SU-DHL-6 (cell line): ENCODE measurements around the gene INPP5B.

ENCODE experiments used
- H2AFZ ChIP-seq: fragments of 200-600 bp; sonication (generic); 2 replicates; pipeline ENCODE4 v1.6.1; 2014; ENCODE audit warnings: low read depth, mild to moderate bottlenecking, moderate library complexity, mixed read lengths, antibody characterized with exemption, low read length; ENCODE audit not compliant: severe bottlenecking
- H3F3A ChIP-seq: fragments of 200-600 bp; shearing (Covaris generic); 2 replicates; pipeline ENCODE4 v1.6.0; 2016; ENCODE audit warnings: antibody characterized with exemption, mild to moderate bottlenecking; ENCODE audit not compliant: insufficient read depth
- H3K27ac ChIP-seq: fragments of 200-600 bp; sonication (generic); 2 replicates; pipeline ENCODE4 v1.5.1; 2016; ENCODE audit warnings: low read depth, mild to moderate bottlenecking, low read length, moderate library complexity, mixed read lengths
- H3K27me3 ChIP-seq: fragments of 200-600 bp; sonication (generic), shearing (Covaris generic); 2 replicates; pipeline ENCODE4 v1.6.0; 2014; ENCODE audit warnings: mild to moderate bottlenecking, low read length
- H3K36me3 ChIP-seq: fragments of 200-600 bp; sonication (generic); 2 replicates; pipeline ENCODE4 v1.6.1; 2014; ENCODE audit warnings: mild to moderate bottlenecking, low read length, mixed read lengths
- H3K4me2 ChIP-seq: fragments of 300-600, 200-600 bp; shearing (Covaris generic), sonication (generic); 2 replicates; pipeline ENCODE4 v1.6.0; 2014; ENCODE audit warnings: low read length, low read depth, mild to moderate bottlenecking; ENCODE audit not compliant: poor library complexity, severe bottlenecking
- H3K4me3 ChIP-seq: fragments of 200-600 bp; sonication (generic); 2 replicates; pipeline ENCODE4 v1.5.1; 2014; ENCODE audit warnings: antibody characterized with exemption, low read length, mild to moderate bottlenecking, mixed read lengths; ENCODE audit not compliant: insufficient read depth, poor library complexity, severe bottlenecking
- H3K79me2 ChIP-seq: fragments of 200-600 bp; sonication (generic); 2 replicates; pipeline ENCODE4 v1.6.1; 2014; ENCODE audit warnings: mild to moderate bottlenecking, low read length, moderate library complexity; ENCODE audit not compliant: insufficient read depth
- H3K9ac ChIP-seq: fragments of 200-600 bp; sonication (generic); 2 replicates; pipeline ENCODE4 v1.7.0; 2014; ENCODE audit warnings: mild to moderate bottlenecking, low read length
- H3K9me2 ChIP-seq: fragments of 200-600 bp; sonication (generic); replicated peaks from 2 replicates; pipeline ENCODE4 v1.6.1; 2014; ENCODE audit warnings: low read length; ENCODE audit not compliant: insufficient read depth
- H3K9me3 ChIP-seq: fragments of 200-600 bp; sonication (generic); 2 replicates; pipeline ENCODE4 v1.6.1; 2014; ENCODE audit warnings: low read length, mixed read lengths; ENCODE audit not compliant: insufficient read depth
- H4K20me1 ChIP-seq: fragments of 200-600 bp; sonication (generic); 2 replicates; pipeline ENCODE4 v1.6.1; 2014; ENCODE audit warnings: low read depth, mild to moderate bottlenecking, antibody characterized with exemption, low read length, moderate library complexity, mixed read lengths
- CTCF ChIP-seq: fragments of 200-600 bp; sonication (generic); IDR thresholded peaks from one replicate; pipeline ENCODE4 v1.5.1; 2017; ENCODE audit warnings: antibody characterized with exemption, mild to moderate bottlenecking, low read length, moderate library complexity; ENCODE audit not compliant: insufficient read depth, poor library complexity, severe bottlenecking
- EZH2phosphoT487 ChIP-seq: fragments of 200-600 bp; sonication (generic), shearing (Covaris generic); conservative IDR thresholded peaks from 2 replicates; pipeline ENCODE4 v1.6.1; 2018; ENCODE audit warnings: mild to moderate bottlenecking, antibody characterized with exemption, low read length, moderate library complexity, mixed read lengths

Gene INPP5B

GRCh38 chr1:37865348-37866120, 81.3 kb downstream of the INPP5B start:
- Histone ChIP-seq H3K9me2 (no peaks in the 10 kb centered on the region), H3K79me2 (no peaks in the 10 kb centered on the region), H3K27ac (no peak overlapping the region), H3K27me3 (no peaks in the 10 kb centered on the region), H3K9ac (no peak overlapping the region), H3K4me2 (no peak overlapping the region), H3K9me3 (no peaks in the 10 kb centered on the region), H2AFZ (no peak overlapping the region), H3K4me3 (no peak overlapping the region), H3K36me3 (peaks cover 18% of the 10 kb centered on the region), H3F3A (0 out of 2 replicates have a peak, but pooled peaks cover 14% of the 10 kb centered on the region), H4K20me1 (no peaks in the 10 kb centered on the region)
- TF ChIP-seq CTCF (no peak), EZH2phosphoT487 (no peak)

- TF ChIP-seq EZH2phosphoT487: no peak
- TF ChIP-seq CTCF: no peak
- Histone ChIP-seq H3K79me2 (peaks cover 20% of the 10 kb centered on the region), H3K36me3 (peaks cover 8% of the 10 kb centered on the region; the same call in 1 of the 2 replicates), H4K20me1 (no peaks in the 10 kb centered on the region; the same call in 1 of the 2 replicates), H3F3A (0 out of 2 replicates have a peak, but pooled peaks cover 17% of the 10 kb centered on the region), H2AFZ (no peak overlapping the region), H3K27me3 (no peaks in the 10 kb centered on the region), H3K9ac (no peak overlapping the region), H3K4me3 (no peak overlapping the region), H3K4me2 (no peak overlapping the region), H3K27ac (no peak overlapping the region), H3K9me3 (no peaks in the 10 kb centered on the region), H3K9me2 (no peaks in the 10 kb centered on the region)
Observed at GRCh38 chr1:37862330-37862729, 84.5 kb downstream of the INPP5B start.

- H3K36me3 ChIP-seq: peaks cover 12% of the 10 kb centered on the region; the same call in 1 of the 2 replicates
- no peaks in the 10 kb centered on the region; the same call in 1 of the 2 replicates for H4K20me1 ChIP-seq
- H3K4me3 ChIP-seq: no peak overlapping the region
- H3K9me2 ChIP-seq: no peaks in the 10 kb centered on the region
- no peak overlapping the region for H3K4me2 ChIP-seq
- H3F3A ChIP-seq: 0 out of 2 replicates have a peak, but pooled peaks cover 17% of the 10 kb centered on the region
- peaks cover 29% of the 10 kb centered on the region for H3K79me2 ChIP-seq
- H3K27ac ChIP-seq: no peak overlapping the region
- no peak overlapping the region for H2AFZ ChIP-seq
- H3K9ac ChIP-seq: no peak overlapping the region
- no peaks in the 10 kb centered on the region for H3K27me3 ChIP-seq
- TF ChIP-seq EZH2phosphoT487: no peak
- TF ChIP-seq CTCF: no peak
- H3K9me3 ChIP-seq: no peaks in the 10 kb centered on the region
Observed at GRCh38 chr1:37861151-37861550, 85.7 kb downstream of the INPP5B start.
